ENCODE results near the gene MRPL33. TPM values are rescaled to one million over a fixed set of nuclear protein-coding genes. Genes with fewer than 3 reads are reported as not detected.

Gene MRPL33
- total and polyA plus RNA-seq, 2 of the 13 experiments (the other 11 are each of a cell fraction or from before 2014, with no cell fraction given), result 69.7 to 218 TPM

DNA sequence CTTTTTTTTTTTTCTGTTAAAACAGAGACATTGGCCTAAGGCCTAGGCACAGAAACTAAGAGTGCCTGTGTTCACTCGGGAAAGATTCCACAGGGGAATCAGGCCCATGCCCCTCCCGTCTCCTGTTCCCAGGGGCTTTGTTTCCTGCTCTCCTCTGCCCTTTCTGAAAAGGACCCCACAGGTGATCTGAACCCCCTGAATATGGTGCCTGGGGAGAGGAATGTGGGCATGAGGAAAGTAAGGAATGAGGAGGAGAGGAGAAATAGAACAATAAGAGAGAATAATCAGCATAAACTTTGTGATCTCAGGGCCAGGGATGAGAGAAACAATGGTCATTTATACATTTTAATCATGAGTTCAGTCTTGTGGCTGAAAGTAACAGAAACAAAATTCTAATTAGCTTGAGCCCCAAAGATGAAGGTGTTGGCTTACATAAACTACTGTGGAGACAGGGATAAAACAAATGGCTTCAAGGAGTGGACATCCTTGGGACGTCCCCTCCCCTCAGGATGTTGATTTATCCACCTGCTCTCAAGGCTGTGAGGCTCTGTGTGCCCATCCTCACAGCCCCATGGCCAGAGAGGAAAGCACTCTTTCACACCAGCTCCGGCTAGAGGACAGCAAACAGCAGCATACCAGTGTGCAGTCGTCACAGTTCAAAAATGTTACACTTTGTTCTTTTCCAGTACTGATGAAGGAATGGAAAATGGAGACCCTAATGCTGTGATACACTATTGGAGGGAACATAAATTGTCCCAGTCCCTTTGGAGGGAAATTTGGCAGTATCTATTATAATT lies 46.4 kb upstream of the MRPL33 start (continued):
- TF ChIP-seq, protein P1, sequence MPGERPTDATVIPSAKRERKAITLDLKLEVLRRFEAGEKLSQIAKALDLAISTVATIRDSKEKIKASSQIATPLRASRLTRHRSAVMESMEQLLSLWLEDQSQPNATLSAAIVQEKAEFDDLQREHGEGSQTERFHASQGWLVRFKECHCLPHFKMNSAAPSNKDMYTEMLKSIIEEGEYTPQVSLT (CRISPR knock-in tag; IDR thresholded peaks at IDR 0.05; ENCODE audit: borderline replicate concordance, low read depth), result no peak
- TF ChIP-seq, protein P2, sequence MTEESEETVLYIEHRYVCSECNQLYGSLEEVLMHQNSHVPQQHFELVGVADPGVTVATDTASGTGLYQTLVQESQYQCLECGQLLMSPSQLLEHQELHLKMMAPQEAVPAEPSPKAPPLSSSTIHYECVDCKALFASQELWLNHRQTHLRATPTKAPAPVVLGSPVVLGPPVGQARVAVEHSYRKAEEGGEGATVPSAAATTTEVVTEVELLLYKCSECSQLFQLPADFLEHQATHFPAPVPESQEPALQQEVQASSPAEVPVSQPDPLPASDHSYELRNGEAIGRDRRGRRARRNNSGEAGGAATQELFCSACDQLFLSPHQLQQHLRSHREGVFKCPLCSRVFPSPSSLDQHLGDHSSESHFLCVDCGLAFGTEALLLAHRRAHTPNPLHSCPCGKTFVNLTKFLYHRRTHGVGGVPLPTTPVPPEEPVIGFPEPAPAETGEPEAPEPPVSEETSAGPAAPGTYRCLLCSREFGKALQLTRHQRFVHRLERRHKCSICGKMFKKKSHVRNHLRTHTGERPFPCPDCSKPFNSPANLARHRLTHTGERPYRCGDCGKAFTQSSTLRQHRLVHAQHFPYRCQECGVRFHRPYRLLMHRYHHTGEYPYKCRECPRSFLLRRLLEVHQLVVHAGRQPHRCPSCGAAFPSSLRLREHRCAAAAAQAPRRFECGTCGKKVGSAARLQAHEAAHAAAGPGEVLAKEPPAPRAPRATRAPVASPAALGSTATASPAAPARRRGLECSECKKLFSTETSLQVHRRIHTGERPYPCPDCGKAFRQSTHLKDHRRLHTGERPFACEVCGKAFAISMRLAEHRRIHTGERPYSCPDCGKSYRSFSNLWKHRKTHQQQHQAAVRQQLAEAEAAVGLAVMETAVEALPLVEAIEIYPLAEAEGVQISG (CRISPR knock-in tag; IDR thresholded peaks at IDR 0.05), result peak; percentile 28; the same call in 1 of the 2 replicates
- TF ChIP-seq ZNF350 (CRISPR knock-in tag; IDR thresholded peaks at IDR 0.05; ENCODE audit: borderline replicate concordance, low read depth) (no peak), ZNF256 (CRISPR knock-in tag; conservative IDR thresholded peaks at IDR 0.05) (no peak), ZNF619 (CRISPR knock-in tag; IDR thresholded peaks at IDR 0.05) (no peak), GATAD1 (CRISPR knock-in tag; IDR thresholded peaks at IDR 0.05) (0 out of 2 replicates have a peak, but pooled peaks have one; percentile 39), ZNF253 (CRISPR knock-in tag; IDR thresholded peaks at IDR 0.05; ENCODE audit: borderline replicate concordance) (no peak), GATAD2A (CRISPR knock-in tag; IDR thresholded peaks at IDR 0.05) (peak; percentile 82), ZNF121 (CRISPR knock-in tag; IDR thresholded peaks at IDR 0.05) (no peak), HDAC1 (CRISPR knock-in tag; IDR thresholded peaks at IDR 0.05) (peak; percentile 55; the same call in 1 of the 2 replicates), ZNF136 (CRISPR knock-in tag; IDR thresholded peaks at IDR 0.05; ENCODE audit: low read depth) (no peak)
- TF ChIP-seq, protein P3, sequence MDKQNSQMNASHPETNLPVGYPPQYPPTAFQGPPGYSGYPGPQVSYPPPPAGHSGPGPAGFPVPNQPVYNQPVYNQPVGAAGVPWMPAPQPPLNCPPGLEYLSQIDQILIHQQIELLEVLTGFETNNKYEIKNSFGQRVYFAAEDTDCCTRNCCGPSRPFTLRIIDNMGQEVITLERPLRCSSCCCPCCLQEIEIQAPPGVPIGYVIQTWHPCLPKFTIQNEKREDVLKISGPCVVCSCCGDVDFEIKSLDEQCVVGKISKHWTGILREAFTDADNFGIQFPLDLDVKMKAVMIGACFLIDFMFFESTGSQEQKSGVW (CRISPR knock-in tag; IDR thresholded peaks at IDR 0.05; ENCODE audit: borderline replicate concordance), result no peak
- TF ChIP-seq, protein P4, sequence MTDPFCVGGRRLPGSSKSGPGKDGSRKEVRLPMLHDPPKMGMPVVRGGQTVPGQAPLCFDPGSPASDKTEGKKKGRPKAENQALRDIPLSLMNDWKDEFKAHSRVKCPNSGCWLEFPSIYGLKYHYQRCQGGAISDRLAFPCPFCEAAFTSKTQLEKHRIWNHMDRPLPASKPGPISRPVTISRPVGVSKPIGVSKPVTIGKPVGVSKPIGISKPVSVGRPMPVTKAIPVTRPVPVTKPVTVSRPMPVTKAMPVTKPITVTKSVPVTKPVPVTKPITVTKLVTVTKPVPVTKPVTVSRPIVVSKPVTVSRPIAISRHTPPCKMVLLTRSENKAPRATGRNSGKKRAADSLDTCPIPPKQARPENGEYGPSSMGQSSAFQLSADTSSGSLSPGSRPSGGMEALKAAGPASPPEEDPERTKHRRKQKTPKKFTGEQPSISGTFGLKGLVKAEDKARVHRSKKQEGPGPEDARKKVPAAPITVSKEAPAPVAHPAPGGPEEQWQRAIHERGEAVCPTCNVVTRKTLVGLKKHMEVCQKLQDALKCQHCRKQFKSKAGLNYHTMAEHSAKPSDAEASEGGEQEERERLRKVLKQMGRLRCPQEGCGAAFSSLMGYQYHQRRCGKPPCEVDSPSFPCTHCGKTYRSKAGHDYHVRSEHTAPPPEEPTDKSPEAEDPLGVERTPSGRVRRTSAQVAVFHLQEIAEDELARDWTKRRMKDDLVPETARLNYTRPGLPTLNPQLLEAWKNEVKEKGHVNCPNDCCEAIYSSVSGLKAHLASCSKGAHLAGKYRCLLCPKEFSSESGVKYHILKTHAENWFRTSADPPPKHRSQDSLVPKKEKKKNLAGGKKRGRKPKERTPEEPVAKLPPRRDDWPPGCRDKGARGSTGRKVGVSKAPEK (CRISPR knock-in tag; IDR thresholded peaks at IDR 0.05; ENCODE audit: borderline replicate concordance), result no peak
- TF ChIP-seq, protein P5, sequence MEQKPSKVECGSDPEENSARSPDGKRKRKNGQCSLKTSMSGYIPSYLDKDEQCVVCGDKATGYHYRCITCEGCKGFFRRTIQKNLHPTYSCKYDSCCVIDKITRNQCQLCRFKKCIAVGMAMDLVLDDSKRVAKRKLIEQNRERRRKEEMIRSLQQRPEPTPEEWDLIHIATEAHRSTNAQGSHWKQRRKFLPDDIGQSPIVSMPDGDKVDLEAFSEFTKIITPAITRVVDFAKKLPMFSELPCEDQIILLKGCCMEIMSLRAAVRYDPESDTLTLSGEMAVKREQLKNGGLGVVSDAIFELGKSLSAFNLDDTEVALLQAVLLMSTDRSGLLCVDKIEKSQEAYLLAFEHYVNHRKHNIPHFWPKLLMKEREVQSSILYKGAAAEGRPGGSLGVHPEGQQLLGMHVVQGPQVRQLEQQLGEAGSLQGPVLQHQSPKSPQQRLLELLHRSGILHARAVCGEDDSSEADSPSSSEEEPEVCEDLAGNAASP (CRISPR knock-in tag; IDR thresholded peaks at IDR 0.05; ENCODE audit: borderline replicate concordance), result 0 out of 2 replicates have a peak, but pooled peaks have one; percentile 34
- TF ChIP-seq, protein P6, sequence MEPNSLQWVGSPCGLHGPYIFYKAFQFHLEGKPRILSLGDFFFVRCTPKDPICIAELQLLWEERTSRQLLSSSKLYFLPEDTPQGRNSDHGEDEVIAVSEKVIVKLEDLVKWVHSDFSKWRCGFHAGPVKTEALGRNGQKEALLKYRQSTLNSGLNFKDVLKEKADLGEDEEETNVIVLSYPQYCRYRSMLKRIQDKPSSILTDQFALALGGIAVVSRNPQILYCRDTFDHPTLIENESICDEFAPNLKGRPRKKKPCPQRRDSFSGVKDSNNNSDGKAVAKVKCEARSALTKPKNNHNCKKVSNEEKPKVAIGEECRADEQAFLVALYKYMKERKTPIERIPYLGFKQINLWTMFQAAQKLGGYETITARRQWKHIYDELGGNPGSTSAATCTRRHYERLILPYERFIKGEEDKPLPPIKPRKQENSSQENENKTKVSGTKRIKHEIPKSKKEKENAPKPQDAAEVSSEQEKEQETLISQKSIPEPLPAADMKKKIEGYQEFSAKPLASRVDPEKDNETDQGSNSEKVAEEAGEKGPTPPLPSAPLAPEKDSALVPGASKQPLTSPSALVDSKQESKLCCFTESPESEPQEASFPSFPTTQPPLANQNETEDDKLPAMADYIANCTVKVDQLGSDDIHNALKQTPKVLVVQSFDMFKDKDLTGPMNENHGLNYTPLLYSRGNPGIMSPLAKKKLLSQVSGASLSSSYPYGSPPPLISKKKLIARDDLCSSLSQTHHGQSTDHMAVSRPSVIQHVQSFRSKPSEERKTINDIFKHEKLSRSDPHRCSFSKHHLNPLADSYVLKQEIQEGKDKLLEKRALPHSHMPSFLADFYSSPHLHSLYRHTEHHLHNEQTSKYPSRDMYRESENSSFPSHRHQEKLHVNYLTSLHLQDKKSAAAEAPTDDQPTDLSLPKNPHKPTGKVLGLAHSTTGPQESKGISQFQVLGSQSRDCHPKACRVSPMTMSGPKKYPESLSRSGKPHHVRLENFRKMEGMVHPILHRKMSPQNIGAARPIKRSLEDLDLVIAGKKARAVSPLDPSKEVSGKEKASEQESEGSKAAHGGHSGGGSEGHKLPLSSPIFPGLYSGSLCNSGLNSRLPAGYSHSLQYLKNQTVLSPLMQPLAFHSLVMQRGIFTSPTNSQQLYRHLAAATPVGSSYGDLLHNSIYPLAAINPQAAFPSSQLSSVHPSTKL (CRISPR knock-in tag; IDR thresholded peaks at IDR 0.05), result peak; percentile 90
